Measurements from ENCODE around the gene MYO1D.

Gene MYO1D

DNA sequence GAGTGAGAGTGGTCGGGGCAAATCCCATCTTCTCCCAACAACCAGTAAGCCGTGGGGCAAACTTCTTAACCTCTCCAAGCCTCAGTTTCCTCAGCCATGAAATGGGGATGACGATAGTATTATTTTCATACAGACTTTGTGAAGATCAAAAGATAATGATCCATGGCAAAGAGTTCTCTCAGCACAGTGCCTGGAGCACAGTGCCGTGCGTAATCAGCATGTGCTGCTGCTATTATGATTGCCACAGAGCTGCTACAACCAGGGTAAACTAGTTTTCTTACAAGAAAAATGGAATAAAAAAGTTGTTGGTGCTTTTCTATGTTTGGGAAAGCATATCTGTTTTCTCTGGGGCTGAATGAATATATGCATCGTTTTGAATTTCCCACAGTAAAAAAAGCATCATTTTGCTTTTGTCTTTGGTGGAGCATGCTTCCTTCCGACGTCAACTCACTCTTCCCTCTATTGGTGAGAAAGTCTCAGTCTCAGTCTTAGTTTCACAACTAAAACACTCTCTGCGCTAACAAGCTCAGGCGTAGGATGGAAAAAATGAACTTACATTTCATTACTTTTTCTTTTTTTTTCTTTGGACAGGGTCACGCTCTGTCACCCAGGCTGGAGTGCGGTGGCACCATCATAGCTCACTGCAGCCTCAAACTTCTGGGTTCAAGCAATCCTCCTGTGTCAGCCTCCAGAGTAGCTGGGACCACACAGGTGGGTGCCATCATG, 352.9 kb downstream of the MYO1D start:
- H3K36me3 ChIP-seq = peaks cover 5 to 18% (median 13%) of the 10 kb centered on the region in 3 donors
- intact Hi-C loops (cut with DNase I; ENCODE audit: low total_unique reads) = no loop called here
- H3K27ac ChIP-seq = no peak overlapping the region
- peak in 1 of 2 donors; percentile 5 for DNase-seq
- H3K4me1 ChIP-seq = peaks cover 0 to 24% (median 10%) of the 10 kb centered on the region in 4 donors
- TF ChIP-seq, protein P1, sequence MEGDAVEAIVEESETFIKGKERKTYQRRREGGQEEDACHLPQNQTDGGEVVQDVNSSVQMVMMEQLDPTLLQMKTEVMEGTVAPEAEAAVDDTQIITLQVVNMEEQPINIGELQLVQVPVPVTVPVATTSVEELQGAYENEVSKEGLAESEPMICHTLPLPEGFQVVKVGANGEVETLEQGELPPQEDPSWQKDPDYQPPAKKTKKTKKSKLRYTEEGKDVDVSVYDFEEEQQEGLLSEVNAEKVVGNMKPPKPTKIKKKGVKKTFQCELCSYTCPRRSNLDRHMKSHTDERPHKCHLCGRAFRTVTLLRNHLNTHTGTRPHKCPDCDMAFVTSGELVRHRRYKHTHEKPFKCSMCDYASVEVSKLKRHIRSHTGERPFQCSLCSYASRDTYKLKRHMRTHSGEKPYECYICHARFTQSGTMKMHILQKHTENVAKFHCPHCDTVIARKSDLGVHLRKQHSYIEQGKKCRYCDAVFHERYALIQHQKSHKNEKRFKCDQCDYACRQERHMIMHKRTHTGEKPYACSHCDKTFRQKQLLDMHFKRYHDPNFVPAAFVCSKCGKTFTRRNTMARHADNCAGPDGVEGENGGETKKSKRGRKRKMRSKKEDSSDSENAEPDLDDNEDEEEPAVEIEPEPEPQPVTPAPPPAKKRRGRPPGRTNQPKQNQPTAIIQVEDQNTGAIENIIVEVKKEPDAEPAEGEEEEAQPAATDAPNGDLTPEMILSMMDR (IDR thresholded peaks at IDR 0.05) = no peak
- no peak overlapping the region for H3K4me3 ChIP-seq
- H3K27me3 ChIP-seq = no peaks in the 10 kb centered on the region
- H3K9me3 ChIP-seq = no peaks in the 10 kb centered on the region

DNA sequence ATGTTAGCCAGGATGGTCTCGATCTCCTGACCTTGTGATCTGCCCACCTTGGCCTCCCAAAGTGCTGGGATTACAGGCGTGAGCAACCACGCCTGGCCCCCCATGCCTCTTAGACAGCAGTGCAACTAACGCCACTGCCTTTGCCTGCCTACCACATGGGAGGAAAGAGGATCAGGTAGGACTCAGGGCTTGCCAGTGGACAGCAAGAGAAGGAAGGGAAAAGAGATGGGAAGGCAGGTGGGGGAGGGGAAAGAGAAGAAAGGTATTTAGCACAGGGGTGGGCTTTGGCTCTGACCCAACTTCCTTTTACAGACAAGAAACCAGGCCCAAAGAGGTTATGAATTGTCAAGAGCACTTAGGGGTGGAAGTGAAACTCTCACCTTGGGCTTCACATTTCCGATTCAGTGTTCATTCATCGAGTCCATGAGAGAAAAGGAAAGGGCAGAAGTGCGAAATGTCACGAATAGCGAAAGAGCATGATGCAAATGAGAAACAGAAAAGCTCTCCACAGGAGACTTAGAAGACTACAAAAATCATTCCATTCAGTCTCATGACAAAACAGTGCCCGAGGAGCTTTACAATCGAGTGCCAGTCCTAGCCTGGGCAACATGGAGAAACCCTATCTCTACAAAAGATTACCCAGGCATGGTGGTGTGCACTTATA, 353.8 kb downstream of the MYO1D start:
- no peak overlapping the region for H3K4me3 ChIP-seq
- no peaks in the 10 kb centered on the region for H3K9me3 ChIP-seq
- TF ChIP-seq, protein P1 (IDR thresholded peaks at IDR 0.05) = no peak
- peaks cover 0 to 10% (median 4%) of the 10 kb centered on the region in 3 donors for H3K36me3 ChIP-seq
- H3K27ac ChIP-seq = no peak overlapping the region
- DNase-seq = peak in 1 of 2 donors; percentile 11
- peaks cover 0 to 28% (median 14%) of the 10 kb centered on the region in 4 donors for H3K4me1 ChIP-seq
- intact Hi-C loops (cut with DNase I; ENCODE audit: low total_unique reads) = no loop called here
- H3K27me3 ChIP-seq = no peaks in the 10 kb centered on the region

DNA sequence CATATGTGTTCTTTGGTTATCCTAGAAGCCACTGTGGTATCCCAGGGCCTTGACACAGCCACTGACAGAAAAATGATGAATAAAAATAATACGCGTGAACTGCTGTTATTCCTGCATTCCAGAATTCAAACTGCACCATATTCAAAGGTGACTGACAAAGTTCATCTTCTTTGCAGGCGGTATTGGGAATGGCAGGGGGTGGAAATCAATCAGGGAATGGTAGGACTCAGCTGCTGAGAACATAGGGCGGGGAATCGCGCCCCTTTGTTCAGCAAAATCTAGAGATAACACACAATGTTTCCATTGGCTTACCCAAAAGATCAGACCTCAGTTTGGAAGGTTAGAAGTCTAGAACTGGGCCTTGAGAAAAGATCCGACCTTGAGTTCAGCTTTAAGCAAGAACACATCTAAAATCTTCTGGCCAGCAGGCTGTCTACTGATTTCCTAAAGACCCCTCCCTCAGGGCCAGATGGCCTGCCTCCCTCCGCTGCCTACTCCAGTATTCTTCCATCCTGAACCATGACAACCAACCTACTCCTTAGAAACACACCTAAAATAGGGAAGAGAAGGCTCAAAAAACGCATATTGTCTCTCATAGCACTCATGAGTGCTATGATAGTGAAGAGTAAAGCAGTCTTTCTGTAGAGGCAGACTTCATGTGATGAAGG, 356.1 kb downstream of the MYO1D start:
- Histone ChIP-seq H3K9me3 (no peaks in the 10 kb centered on the region), H3K27ac (no peak overlapping the region), H3K4me3 (no peak overlapping the region), H3K36me3 (no peaks in the 10 kb centered on the region), H3K4me1 (peaks cover 0 to 28% (median 17%) of the 10 kb centered on the region in 4 donors), H3K27me3 (no peaks in the 10 kb centered on the region)
- TF ChIP-seq, protein P1 (IDR thresholded peaks at IDR 0.05) = no peak
- DNase-seq = peak in 1 of 2 donors; percentile 10
- intact Hi-C loops (cut with DNase I; ENCODE audit: low total_unique reads) = no loop called here

DNA sequence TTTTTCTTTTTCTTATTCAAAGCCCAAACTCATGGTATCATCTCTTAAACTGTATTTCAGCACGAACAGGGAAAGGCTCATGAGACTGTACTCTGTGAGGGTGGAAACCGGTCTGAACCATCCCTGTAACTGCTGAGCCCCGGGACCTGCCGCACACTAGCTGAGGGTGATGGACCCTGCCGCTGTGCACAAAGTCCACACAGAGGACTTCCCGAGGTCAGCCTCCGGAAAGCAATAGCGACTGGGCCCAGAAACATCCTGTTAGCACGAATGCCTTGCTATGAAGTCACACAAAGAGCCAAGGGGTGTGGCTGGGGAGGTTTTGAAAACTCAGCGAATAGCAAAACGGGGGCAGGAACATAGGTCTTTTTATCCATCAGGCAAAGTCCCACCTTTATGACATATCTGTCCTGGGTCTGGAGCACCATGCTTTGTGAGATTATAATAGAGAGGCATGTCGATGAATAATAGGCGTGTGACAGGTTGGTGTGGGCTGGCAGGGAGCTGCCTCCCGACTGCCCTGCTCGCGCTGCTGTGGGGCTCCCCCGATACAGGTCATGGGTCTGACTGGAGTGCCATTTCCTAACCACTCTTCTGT, 356.7 kb downstream of the MYO1D start:
- DNase-seq = peak in 1 of 2 donors; percentile 61
- Histone ChIP-seq H3K27ac (no peak overlapping the region), H3K9me3 (no peaks in the 10 kb centered on the region), H3K4me1 (peaks cover 0 to 28% (median 14%) of the 10 kb centered on the region in 4 donors), H3K36me3 (no peaks in the 10 kb centered on the region), H3K4me3 (peak overlapping the region in 1 of 2 donors; percentile 59), H3K27me3 (no peaks in the 10 kb centered on the region)
- TF ChIP-seq, protein P1 (IDR thresholded peaks at IDR 0.05) = no peak
- intact Hi-C loops (cut with DNase I; ENCODE audit: low total_unique reads) = no loop called here

DNA sequence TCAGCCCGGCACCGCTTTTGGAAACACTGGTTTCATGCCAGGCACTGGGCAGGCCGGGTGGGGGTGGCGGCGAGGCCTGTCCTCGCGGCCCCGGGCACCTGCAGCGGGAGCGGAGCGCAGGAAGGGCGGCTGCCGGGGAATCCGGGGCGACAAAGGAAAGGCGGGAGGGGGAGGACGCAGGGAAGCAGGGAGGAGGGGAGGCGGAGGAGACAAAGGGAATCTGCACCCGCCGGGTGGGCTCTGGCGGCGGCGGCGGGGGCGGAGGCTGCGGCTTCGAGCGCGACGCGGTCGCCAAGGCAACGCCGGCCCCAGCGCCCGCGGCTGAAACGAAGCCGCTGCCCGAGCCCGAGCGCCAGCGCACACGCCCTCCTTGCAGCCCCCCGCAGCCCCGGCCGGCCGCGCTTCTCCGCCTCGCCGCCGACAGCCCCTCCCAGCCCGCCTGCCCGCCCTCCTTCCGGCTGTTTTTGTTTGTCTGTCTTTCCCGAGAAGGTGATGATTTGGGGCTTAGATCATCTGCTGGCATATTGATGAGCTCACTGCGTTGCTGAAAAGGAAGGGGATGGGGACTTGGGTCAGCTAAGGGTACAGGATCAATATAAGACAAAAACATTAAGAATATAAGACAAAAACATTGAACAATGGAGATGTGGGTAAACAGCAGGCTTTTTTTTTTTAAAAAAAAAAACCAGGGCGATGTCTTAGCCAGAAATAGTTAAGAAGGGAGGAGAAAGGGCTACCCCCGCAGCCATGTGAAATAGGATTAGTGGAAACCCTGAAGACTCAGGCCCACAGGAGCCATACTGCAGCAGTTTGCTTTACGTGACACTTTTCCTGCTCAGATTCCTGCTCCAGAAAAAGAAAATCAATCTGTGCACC, 357.5 kb downstream of the MYO1D start:
- peak overlapping the region; percentile 16 to 43 for H3K27ac ChIP-seq
- TF ChIP-seq, protein P1 (IDR thresholded peaks at IDR 0.05) = no peak
- peak in 1 of 2 donors; percentile 65 for DNase-seq
- H3K9me3 ChIP-seq = no peaks in the 10 kb centered on the region
- H3K4me3 ChIP-seq = peak overlapping the region; percentile 38 to 59
- intact Hi-C loops (cut with DNase I; ENCODE audit: low total_unique reads) = no loop called here
- H3K36me3 ChIP-seq = no peaks in the 10 kb centered on the region
- H3K4me1 ChIP-seq = peaks cover 0 to 28% (median 13%) of the 10 kb centered on the region in 4 donors
- no peaks in the 10 kb centered on the region for H3K27me3 ChIP-seq

All from tibial artery (tissue), 4 donors.